Panc1 (cell line): Measurements from ENCODE around the gene NCS1. TPM values are rescaled to one million over a fixed set of nuclear protein-coding genes. Genes with fewer than 3 reads are reported as not detected.

Experiments
- ATAC-seq: fragments of 200-7000 bp; cut with Tn5 transposase; 2 replicates; pipeline ENCODE4 v1.9.1; 2020; ENCODE audit warnings: mild to moderate bottlenecking, moderate library complexity
- BruUV-seq: library from RNA; stranded (reverse); fragments of 400-500 nt; replicated peaks from 2 replicates; lab custom pipeline; 2021; lab: Mats Ljungman, UMichigan
- CTCF ChIA-PET: fragments of 300-600 bp; sonication (Branson Sonifier 250); formaldehyde crosslinking; loops from one replicate; lab custom pipeline; 2022; ENCODE audit warnings: antibody characterized with exemption; lab: Charles Lee
- POLR2A ChIA-PET: fragments of 300-600 bp; sonication (Branson Sonifier 250); formaldehyde crosslinking; loops from one replicate; lab custom pipeline; 2022; ENCODE audit warnings: antibody characterized with exemption; lab: Charles Lee
- DNase-seq: peaks from one replicate; pipeline ENCODE4 v3.0.0-alpha.2; 2010; ENCODE audit warnings: low read depth, low spot score
- H3K27ac ChIP-seq: 2 replicates; pipeline ENCODE4 v1.5.1; 2011; ENCODE audit warnings: mild to moderate bottlenecking, low read length, inconsistent platforms
- H3K27me3 ChIP-seq: fragments of 200-500 bp; sonication (Bioruptor generic); 2 replicates; pipeline ENCODE4 v1.6.0; 2014; ENCODE audit warnings: low read length, inconsistent platforms; ENCODE audit not compliant: control insufficient read depth, insufficient read depth
- H3K36me3 ChIP-seq: fragments of 200-500 bp; sonication (Bioruptor generic); 2 replicates; pipeline ENCODE4 v1.5.1; 2014; ENCODE audit warnings: inconsistent platforms, mild to moderate bottlenecking, low read length, moderate library complexity; ENCODE audit not compliant: control insufficient read depth, insufficient read depth
- H3K4me1 ChIP-seq: 2 replicates; pipeline ENCODE4 v1.5.1; 2011; ENCODE audit warnings: inconsistent platforms, mild to moderate bottlenecking, low read length, moderate library complexity; ENCODE audit not compliant: control insufficient read depth, insufficient read depth
- H3K4me3 ChIP-seq, 2 experiments: 2 replicates each; pipeline ENCODE4 v1.5.1; 2011 to 2012; ENCODE audit warnings: low read depth in 2 of 2, low read length in 2 of 2, mild to moderate bottlenecking in 2 of 2, inconsistent platforms in 1 of 2, moderate library complexity in 1 of 2
- H3K9me3 ChIP-seq: fragments of 200-500 bp; sonication (Bioruptor generic); 2 replicates; pipeline ENCODE4 v1.5.1; 2014; ENCODE audit warnings: low read depth, mild to moderate bottlenecking, inconsistent platforms, low read length, moderate library complexity; ENCODE audit not compliant: control insufficient read depth, insufficient read depth
- POLR2AphosphoS5 ChIP-seq: IDR thresholded peaks from 2 replicates; pipeline ENCODE4 v1.6.1; 2012; ENCODE audit warnings: mild to moderate bottlenecking, low read depth, low read length, moderate library complexity
- SIN3A ChIP-seq: IDR thresholded peaks from 2 replicates; pipeline ENCODE4 v1.6.1; 2012; ENCODE audit warnings: low read depth, mild to moderate bottlenecking, low read length, moderate library complexity, borderline replicate concordance; ENCODE audit not compliant: insufficient read depth
- TCF7L2 ChIP-seq: IDR thresholded peaks from 2 replicates; pipeline ENCODE4 v1.6.1; 2011; ENCODE audit warnings: mild to moderate bottlenecking, low read depth, low read length, inconsistent platforms
- in situ Hi-C: cut with HindIII; loops from 2 replicates; pipeline ENCODE4 v1.10.0; 2016; ENCODE audit warnings: low sequenced_read_pairs, low pct_unique_long_range_greater_than_20kb
- intact Hi-C: fragments of 100-400 bp; cut with micrococcal nuclease; formaldehyde crosslinking; loops from one replicate; pipeline ENCODE4 v1.10.0; 2022; ENCODE audit not compliant: unreplicated experiment
- total RNA-seq: library from RNA; stranded (reverse); gene quantifications from one replicate; pipeline ENCODE4 v1.2.1, GENCODE V29; 2021; ENCODE audit not compliant: unreplicated experiment
- TF ChIP-seq, protein P1 (sequence below), 2 experiments: IDR thresholded peaks; 2 replicates each; pipeline ENCODE4 v1.6.1; 2011 to 2012; ENCODE audit warnings: low read depth in 2 of 2, control low read depth in 1 of 2, low read length in 1 of 2, mild to moderate bottlenecking in 1 of 2, moderate library complexity in 1 of 2; ENCODE audit not compliant: insufficient read depth in 1 of 2
- TF ChIP-seq, protein P2 (sequence below): fragments of 450-650 bp; IDR thresholded peaks from 2 replicates; pipeline ENCODE4 v1.5.1; 2017; ENCODE audit warnings: mild to moderate bottlenecking

Gene NCS1
- total RNA-seq, 1 experiment from 2014 or later = 31.6 TPM

DNA sequence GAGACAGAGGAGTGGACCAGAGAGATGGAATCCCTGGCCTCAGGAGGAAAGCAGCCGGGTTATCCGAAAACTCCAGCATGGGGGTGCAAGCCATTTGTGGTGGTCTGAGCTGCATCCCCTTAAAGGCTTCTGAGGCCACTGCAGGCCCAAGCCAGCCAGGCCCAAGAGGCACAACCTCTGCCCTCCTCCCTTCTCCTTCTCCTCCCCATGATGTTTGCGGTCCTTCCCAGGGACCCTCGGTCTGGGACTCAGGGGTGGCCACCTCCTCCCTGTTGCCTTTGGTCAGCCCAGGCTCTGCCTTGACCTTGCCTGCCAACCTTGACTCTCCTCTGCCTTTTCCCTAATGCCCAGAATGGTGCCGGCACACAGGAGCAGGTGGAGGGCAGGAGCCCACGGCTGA, 4.6 kb downstream of the NCS1 start:
- TF ChIP-seq, protein P1, sequence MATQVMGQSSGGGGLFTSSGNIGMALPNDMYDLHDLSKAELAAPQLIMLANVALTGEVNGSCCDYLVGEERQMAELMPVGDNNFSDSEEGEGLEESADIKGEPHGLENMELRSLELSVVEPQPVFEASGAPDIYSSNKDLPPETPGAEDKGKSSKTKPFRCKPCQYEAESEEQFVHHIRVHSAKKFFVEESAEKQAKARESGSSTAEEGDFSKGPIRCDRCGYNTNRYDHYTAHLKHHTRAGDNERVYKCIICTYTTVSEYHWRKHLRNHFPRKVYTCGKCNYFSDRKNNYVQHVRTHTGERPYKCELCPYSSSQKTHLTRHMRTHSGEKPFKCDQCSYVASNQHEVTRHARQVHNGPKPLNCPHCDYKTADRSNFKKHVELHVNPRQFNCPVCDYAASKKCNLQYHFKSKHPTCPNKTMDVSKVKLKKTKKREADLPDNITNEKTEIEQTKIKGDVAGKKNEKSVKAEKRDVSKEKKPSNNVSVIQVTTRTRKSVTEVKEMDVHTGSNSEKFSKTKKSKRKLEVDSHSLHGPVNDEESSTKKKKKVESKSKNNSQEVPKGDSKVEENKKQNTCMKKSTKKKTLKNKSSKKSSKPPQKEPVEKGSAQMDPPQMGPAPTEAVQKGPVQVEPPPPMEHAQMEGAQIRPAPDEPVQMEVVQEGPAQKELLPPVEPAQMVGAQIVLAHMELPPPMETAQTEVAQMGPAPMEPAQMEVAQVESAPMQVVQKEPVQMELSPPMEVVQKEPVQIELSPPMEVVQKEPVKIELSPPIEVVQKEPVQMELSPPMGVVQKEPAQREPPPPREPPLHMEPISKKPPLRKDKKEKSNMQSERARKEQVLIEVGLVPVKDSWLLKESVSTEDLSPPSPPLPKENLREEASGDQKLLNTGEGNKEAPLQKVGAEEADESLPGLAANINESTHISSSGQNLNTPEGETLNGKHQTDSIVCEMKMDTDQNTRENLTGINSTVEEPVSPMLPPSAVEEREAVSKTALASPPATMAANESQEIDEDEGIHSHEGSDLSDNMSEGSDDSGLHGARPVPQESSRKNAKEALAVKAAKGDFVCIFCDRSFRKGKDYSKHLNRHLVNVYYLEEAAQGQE (IDR thresholded peaks at IDR 0.05; ENCODE audit: insufficient read depth in 1 of 2, low read depth in 2 of 2, low read length in 1 of 2) = no peak
- TF ChIP-seq POLR2AphosphoS5 (no peak), SIN3A (no peak), TCF7L2 (no peak)
- TF ChIP-seq, protein P2, sequence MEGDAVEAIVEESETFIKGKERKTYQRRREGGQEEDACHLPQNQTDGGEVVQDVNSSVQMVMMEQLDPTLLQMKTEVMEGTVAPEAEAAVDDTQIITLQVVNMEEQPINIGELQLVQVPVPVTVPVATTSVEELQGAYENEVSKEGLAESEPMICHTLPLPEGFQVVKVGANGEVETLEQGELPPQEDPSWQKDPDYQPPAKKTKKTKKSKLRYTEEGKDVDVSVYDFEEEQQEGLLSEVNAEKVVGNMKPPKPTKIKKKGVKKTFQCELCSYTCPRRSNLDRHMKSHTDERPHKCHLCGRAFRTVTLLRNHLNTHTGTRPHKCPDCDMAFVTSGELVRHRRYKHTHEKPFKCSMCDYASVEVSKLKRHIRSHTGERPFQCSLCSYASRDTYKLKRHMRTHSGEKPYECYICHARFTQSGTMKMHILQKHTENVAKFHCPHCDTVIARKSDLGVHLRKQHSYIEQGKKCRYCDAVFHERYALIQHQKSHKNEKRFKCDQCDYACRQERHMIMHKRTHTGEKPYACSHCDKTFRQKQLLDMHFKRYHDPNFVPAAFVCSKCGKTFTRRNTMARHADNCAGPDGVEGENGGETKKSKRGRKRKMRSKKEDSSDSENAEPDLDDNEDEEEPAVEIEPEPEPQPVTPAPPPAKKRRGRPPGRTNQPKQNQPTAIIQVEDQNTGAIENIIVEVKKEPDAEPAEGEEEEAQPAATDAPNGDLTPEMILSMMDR = no peak
- no peak for ATAC-seq
- BruUV-seq = no TSS peak
- in situ Hi-C loops = no loop called here
- H3K4me1 ChIP-seq = no peaks in the 10 kb centered on the region; the same call in 1 of the 2 replicates
- no peaks in the 10 kb centered on the region; the same call in 1 of the 2 replicates for H3K36me3 ChIP-seq
- intact Hi-C loops = no loop called here
- H3K4me3 ChIP-seq = no peak overlapping the region
- H3K9me3 ChIP-seq = no peaks in the 10 kb centered on the region
- H3K27ac ChIP-seq = no peak overlapping the region
- ChIA-PET CTCF (no interaction called here), POLR2A (interaction anchor here (0.5 kb wide), 1 partner anchor 9 kb away, joined by 3 read pairs; no protein-coding TSS in a partner anchor)
- DNase-seq = no peak
- no peaks in the 10 kb centered on the region for H3K27me3 ChIP-seq

DNA sequence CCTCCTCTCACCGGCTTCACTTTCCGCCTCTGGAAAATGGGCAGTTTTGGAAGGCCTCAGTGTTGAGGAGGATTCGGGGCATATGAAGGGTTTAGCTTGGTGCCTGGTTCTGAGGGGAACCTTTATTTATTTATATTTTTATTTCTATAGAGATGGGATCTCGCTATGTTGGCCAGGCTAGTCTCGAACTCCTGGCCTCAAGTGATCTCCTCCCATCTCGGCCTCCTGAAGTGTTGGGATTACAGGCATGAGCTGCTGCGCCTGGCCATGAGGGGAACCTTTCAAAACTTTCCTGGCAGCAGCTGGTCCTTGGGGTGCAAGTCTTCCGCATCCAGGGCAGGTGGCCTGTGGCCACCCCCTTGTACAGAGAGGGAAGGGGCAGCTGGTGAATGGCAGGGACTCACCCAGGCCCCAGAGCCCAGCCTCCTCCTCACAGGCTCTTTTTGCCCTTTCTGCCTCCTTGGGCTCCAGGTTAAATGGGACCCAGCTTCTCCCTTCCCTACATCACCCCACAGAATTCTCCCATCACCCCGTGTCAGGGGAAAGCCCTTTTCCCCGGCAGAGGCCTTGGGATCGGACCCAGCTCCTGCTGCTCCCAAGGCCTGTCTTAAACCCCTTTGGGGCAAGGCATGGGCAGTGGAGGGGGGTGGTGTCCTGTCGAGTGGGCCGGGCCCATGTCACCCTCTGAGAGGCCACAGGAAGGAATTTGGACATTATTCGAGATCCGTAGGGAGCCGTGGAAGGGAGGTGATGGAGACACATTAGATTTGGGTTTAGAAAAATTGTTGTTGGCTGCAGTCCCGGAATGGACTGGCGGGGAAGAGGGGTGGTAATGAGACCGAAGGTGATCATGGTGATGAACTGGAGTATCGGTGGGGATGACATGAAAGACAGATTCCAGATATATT, 5.9 kb downstream of the NCS1 start:
- TF ChIP-seq SIN3A (no peak), TCF7L2 (no peak), POLR2AphosphoS5 (no peak)
- TF ChIP-seq, protein P1 (IDR thresholded peaks at IDR 0.05; ENCODE audit: insufficient read depth in 1 of 2, low read depth in 2 of 2, low read length in 1 of 2) = no peak
- TF ChIP-seq, protein P2 = no peak
- Histone ChIP-seq H3K9me3 (no peaks in the 10 kb centered on the region), H3K4me1 (peaks cover 10% of the 10 kb centered on the region), H3K27ac (no peak overlapping the region), H3K27me3 (no peaks in the 10 kb centered on the region), H3K36me3 (no peaks in the 10 kb centered on the region; the same call in 1 of the 2 replicates), H3K4me3 (no peak overlapping the region)
- intact Hi-C loops (no loop called here), in situ Hi-C loops (no loop called here)
- no peak for DNase-seq
- POLR2A ChIA-PET = no interaction called here
- no TSS peak for BruUV-seq
- ATAC-seq = no peak
- CTCF ChIA-PET = no interaction called here
